Pancreas (tissue), 10 donors: Measurements from ENCODE around the gene CLSTN2. TPM values are rescaled to one million over a fixed set of nuclear protein-coding genes. Genes with fewer than 3 reads are reported as not detected.
A peak's percentile ranks its signal among the peaks of the same experiment; 100 is the strongest.

Experiments
- ATAC-seq, 4 donors: fragments of 200-7000 bp; cut with Tn5 transposase; one replicate each; pipeline versions ENCODE4 v1.8.0 to v1.9.1; 2020; ENCODE audit warnings: mild to moderate bottlenecking in 4 of 4, moderate library complexity in 4 of 4
- DNase-seq, 6 donors: peaks; one replicate each; pipeline ENCODE4 v3.0.0-alpha.2; 2020
- FAIRE-seq: peaks from 2 replicates; lab custom pipeline; 2012; peaks lifted over from hg19 to GRCh38; lab: Jason Lieb, UNC
- H3K27ac ChIP-seq, 4 donors: fragments of 200-600 bp; sonication (generic); 1 replicate in 3 of 4; 2 replicates in 1 of 4; pipeline versions ENCODE4 v1.5.0 to v1.8.0; 2020
- H3K27me3 ChIP-seq, 4 donors: fragments of 200-600 bp; one replicate each; pipeline ENCODE4 v1.8.0; 2021
- H3K36me3 ChIP-seq, 3 donors: fragments of 200-600 bp; sonication (generic) in 1 of 3; one replicate each; pipeline versions ENCODE4 v1.5.0 to v1.8.0; 2020 to 2021
- H3K4me1 ChIP-seq, 3 donors: fragments of 200-600 bp; one replicate each; pipeline ENCODE4 v1.8.0; 2021
- H3K4me3 ChIP-seq, 4 donors: fragments of 200-600 bp; sonication (generic) in 2 of 4; one replicate each; pipeline versions ENCODE4 v1.5.0 to v1.8.0; 2020 to 2021
- H3K9me3 ChIP-seq, 4 donors: fragments of 200-600 bp; one replicate each; pipeline ENCODE4 v1.8.0; 2021
- CTCF ChIP-seq, 4 donors: fragments of 200-600 bp; sonication (generic) in 3 of 4; IDR thresholded peaks; one replicate each; pipeline versions ENCODE4 v1.5.0 to v1.8.0; 2021; ENCODE audit warnings: antibody characterized with exemption in 4 of 4
- WGBS, 2 donors: extraction: QIAGEN DNeasy Blood & Tissue Kit; methylation state at CpG; one replicate each; pipeline ENCODE4 v1.1.7; 2013; 5-methylcytosine and 5-hydroxymethylcytosine counted together
- intact Hi-C, 3 donors: fragments of 100-400 bp; cut with DNase I; formaldehyde crosslinking; loops; one replicate each; pipeline versions ENCODE4 v1.11.1 to v1.14.2; 2022
- polyA plus RNA-seq, 2 donors: library from polyadenylated mRNA; stranded (reverse); fragments of 200-250 nt; gene quantifications; one replicate each; pipeline ENCODE4 v1.2.3, GENCODE V29; 2013
- total RNA-seq, 6 donors: library from RNA; stranded (reverse); fragmentation: NEBNext Ultra II Directional in 4 of 6; extraction: Animal tissue kit (Norgen Biotek cat#: 25700) in 4 of 6; gene quantifications; one replicate each; pipeline versions ENCODE4 v1.2.1 to v1.2.4, GENCODE V29; 2021 to 2023
- donor health status: healthy with polysubstance abuse.
- donor health status: DM: no; HTN: no; CAD: no; lungs with moderate emphysema.
- donor health status: DM: no; HTN: no; CAD: no.
- donor health status: control.
- donor health status: control.
- donor health status: Bipolar disorder and iron deficiency.
- donor health status: DM: yes; HTN: yes; CAD: no.
- donor health status: DM: no; HTN: no; CAD: no.
- donor health status: DM: no; HTN: no; CAD: no.
- donor health status: DM: yes; HTN: yes; CAD: no.

The CLSTN2 gene
- total and polyA plus RNA-seq, 8 donors: 0.65 to 9.3 (median 2.9) TPM

GRCh38 chr3:140233702-140234101 is 298.7 kb downstream of the CLSTN2 start:
- H3K27me3 ChIP-seq: no peaks in the 10 kb centered on the region
- FAIRE-seq (no peak), ATAC-seq (no peak), DNase-seq (no peak)
- no peaks in the 10 kb centered on the region for H3K9me3 ChIP-seq
- no peak overlapping the region for H3K4me3 ChIP-seq
- TF ChIP-seq CTCF (IDR thresholded peaks at IDR 0.05): no peak
- H3K4me1 ChIP-seq: peaks cover 0 to 2% (median 0%) of the 10 kb centered on the region in 3 donors
- no peaks in the 10 kb centered on the region for H3K36me3 ChIP-seq
- intact Hi-C loops: no loop called here
- 81 to 90% methylated on average over 1 of the region's 1 CpG for WGBS, 2 donors
- no peak overlapping the region for H3K27ac ChIP-seq

DNA sequence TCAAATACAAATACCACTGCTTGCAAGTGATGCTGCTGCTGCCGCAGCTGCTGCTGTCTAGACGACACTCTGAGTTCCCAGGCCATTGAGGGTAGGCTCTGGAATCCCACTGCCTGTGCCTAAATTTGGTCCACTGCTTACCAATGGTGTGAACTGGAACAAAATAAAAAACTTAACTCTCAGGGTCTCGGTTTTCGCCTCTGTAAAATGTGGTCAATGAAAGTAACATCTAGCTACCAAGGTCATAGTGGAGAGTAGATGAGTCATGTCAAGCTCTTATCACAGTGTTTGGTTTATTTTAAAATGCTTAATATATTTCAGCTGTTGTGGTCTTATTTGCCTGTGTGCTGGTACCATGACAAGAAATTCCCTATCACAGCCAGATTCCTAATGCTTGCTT is 299.3 kb downstream of the CLSTN2 start:
- ATAC-seq (no peak), FAIRE-seq (no peak), DNase-seq (no peak)
- H3K9me3 ChIP-seq: no peaks in the 10 kb centered on the region
- intact Hi-C loops: no loop called here
- H3K27ac ChIP-seq: no peak overlapping the region
- no peaks in the 10 kb centered on the region for H3K27me3 ChIP-seq
- H3K36me3 ChIP-seq: no peaks in the 10 kb centered on the region
- WGBS, 2 donors: 86 to 87% methylated on average over 4 of the region's 4 CpGs
- H3K4me1 ChIP-seq: peaks cover 0 to 2% (median 0%) of the 10 kb centered on the region in 3 donors
- H3K4me3 ChIP-seq: no peak overlapping the region
- TF ChIP-seq CTCF (IDR thresholded peaks at IDR 0.05): no peak

GRCh38 chr3:140236836-140237501 is 302.0 kb downstream of the CLSTN2 start:
- FAIRE-seq: no peak
- Histone ChIP-seq H3K4me1 (peaks cover 0 to 2% (median 0%) of the 10 kb centered on the region in 3 donors), H3K36me3 (no peaks in the 10 kb centered on the region), H3K27ac (peak overlapping the region in 1 of 4 donors; percentile 23), H3K9me3 (no peaks in the 10 kb centered on the region), H3K4me3 (no peak overlapping the region), H3K27me3 (no peaks in the 10 kb centered on the region)
- intact Hi-C loops: no loop called here
- no peak for DNase-seq
- TF ChIP-seq CTCF (IDR thresholded peaks at IDR 0.05): no peak
- WGBS, 2 donors: 50 to 65% methylated on average over 5 of the region's 5 CpGs
- peak; percentile 43 to 93 (median 81) for ATAC-seq

DNA sequence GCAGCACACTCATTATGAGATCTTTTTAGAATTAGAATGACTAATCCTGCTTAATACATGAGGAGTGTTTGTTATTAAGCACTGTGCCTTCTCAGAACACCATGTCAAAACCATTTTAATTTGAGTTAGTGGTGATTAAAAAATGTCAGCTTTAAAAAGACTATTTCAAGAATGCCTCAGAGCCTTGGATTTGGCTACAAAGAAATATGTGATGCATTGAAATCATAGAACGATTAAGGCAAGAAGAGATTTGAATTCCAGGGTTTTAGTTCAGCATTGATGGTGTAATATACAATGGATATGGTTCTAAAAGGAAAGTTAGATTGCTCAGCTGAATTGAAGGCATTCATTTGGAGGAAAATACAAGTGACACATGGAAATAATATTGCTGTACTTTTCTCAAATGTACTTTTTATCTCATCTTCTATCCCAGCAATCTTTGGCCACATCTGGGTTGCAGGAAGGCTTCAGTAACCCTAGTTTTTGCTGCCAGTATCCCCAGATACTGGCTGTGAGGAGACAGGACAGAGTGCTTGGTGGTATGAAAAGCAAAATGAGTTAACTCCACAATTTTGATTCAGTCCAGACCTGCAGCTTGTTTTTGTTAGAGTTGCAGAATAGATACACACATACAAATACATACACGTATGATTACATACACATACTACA is 303.8 kb downstream of the CLSTN2 start:
- TF ChIP-seq CTCF (IDR thresholded peaks at IDR 0.05): no peak
- Histone ChIP-seq H3K9me3 (no peaks in the 10 kb centered on the region), H3K27ac (no peak overlapping the region), H3K27me3 (no peaks in the 10 kb centered on the region), H3K4me1 (peaks cover 0 to 10% (median 6%) of the 10 kb centered on the region in 3 donors), H3K4me3 (no peak overlapping the region), H3K36me3 (no peaks in the 10 kb centered on the region)
- ATAC-seq (no peak), DNase-seq (no peak), FAIRE-seq (no peak)
- intact Hi-C loops: no loop called here
- 66 to 73% methylated on average over 2 of the region's 2 CpGs for WGBS, 2 donors
